ENCODE data around the gene DYNLL1.

DYNLL1 gene

DNA sequence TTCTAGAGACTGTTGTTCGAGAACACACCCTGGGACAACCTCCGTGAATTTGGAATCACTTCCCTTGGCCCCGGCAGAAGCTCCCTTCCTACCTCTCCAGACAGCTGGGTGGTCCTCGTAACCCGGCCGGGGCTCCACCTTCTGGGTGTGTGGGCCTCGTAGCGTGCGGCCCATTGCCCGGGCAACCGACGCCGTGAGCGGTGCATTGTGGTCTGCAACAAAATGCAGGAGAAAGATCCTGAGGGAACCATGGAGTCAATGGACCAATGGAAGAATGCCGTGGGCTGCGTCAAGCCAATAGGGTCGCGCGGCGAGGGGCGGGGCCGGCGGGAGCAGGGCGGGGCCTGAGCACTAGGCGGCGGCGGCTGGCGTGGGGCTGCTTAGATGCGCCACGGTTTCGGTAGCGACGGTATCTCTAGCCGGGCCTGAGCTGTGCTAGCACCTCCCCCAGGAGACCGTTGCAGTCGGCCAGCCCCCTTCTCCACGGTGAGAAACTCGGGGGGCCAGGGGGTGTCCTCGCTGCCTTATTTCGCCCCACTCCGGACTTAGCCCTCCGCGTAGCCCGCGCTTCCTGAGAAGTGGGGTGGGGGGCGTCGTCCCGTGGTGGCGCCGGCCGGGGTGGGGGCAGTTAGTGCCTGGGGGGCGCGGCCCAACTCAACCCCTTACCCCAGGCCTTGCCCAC lies at the start of gene DYNLL1:
Gene DYNLL1, plus strand, starts transcription at position 383 of the 682 bp plus-strand sequence. CDS start 309 bp downstream, outside the sequence.
- TF ChIP-seq, protein P1, sequence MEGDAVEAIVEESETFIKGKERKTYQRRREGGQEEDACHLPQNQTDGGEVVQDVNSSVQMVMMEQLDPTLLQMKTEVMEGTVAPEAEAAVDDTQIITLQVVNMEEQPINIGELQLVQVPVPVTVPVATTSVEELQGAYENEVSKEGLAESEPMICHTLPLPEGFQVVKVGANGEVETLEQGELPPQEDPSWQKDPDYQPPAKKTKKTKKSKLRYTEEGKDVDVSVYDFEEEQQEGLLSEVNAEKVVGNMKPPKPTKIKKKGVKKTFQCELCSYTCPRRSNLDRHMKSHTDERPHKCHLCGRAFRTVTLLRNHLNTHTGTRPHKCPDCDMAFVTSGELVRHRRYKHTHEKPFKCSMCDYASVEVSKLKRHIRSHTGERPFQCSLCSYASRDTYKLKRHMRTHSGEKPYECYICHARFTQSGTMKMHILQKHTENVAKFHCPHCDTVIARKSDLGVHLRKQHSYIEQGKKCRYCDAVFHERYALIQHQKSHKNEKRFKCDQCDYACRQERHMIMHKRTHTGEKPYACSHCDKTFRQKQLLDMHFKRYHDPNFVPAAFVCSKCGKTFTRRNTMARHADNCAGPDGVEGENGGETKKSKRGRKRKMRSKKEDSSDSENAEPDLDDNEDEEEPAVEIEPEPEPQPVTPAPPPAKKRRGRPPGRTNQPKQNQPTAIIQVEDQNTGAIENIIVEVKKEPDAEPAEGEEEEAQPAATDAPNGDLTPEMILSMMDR (IDR thresholded peaks at IDR 0.05), result no peak

DNA sequence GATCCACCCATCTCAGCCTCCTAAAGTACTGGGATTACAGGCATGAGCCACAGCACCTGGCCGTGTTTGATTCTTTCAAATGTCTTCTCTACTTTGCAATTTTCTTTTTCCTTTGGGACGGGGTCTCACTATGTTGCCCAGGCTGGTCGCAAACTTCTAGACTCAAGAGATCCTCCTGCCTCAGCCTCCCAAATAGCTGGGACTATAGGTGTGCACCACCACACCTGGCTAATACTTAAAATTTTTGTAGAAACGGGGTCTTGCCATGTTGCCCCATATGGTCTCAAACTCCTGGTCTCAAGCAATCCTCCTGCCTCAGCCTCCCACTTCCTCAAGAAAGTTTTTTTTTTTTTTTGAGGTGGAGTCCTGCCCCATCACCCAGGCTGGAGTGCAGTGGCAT lies 47.9 kb upstream of the DYNLL1 start:
- TF ChIP-seq, protein P1 (IDR thresholded peaks at IDR 0.05), result no peak

GRCh38 chr12:120453060-120453750 lies 42.7 kb upstream of the DYNLL1 start:
- TF ChIP-seq, protein P1 (IDR thresholded peaks at IDR 0.05), result no peak

GRCh38 chr12:120453977-120454376 lies 41.9 kb upstream of the DYNLL1 start:
- TF ChIP-seq, protein P1 (IDR thresholded peaks at IDR 0.05), result peak; percentile 73

DNA sequence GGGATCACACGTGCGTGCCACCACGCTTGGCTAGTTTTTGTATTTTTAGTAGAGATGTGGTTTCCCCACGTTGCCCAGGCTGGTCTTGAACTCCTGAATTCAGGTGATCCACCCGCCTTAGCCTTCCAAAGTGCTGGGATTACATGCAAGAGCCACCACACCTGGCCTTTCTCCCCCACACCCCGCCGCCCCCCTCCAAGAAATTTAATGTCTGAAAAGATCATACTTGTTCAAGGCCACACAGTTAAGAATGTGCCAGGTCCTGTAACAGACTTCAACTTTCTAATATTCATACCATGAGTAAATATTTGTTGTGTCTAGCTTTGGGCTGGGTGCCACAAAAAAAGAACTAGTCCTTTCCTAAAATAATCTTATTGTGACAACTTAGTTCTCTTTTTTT lies 40.6 kb upstream of the DYNLL1 start:
- TF ChIP-seq, protein P1 (IDR thresholded peaks at IDR 0.05), result no peak

DNA sequence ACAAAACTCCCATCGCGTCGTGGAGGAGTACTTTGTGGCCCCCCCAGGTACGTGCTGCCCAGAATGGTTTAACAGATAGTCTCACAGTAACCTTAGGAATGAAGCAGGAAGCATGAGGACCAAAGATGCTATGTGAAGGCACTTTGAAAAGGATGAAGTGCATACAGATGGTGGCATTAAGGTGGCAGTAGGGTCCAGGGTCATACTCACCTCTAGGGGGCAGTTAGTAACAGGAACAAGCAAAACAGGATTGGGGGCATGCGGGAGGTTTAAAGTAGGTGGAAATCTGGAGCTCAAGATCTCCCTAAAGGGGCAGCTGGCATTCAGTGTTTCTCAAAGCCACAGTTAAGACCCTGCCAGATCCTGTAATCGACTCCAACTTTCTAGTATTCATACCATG lies 38.8 kb upstream of the DYNLL1 start:
- TF ChIP-seq, protein P1 (IDR thresholded peaks at IDR 0.05), result peak; percentile 38

DNA sequence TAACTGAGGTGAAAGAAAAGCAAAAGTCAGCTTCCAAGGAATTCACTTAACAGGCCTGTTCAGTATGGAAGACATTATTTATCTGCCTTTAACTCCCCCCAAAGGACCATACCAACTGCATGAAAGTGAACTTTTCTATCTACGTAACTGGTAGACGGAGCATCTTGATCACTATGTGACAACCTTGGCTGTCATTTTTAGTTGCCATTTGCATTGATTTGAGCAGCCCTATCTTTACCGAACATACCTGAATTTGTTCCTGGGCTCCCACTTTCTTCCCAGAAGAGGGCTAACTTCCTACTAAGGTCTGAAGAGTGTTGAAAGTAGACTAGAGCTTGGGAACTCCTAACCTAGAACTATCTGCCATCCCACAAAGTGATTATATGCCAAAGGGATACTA lies 35.8 kb upstream of the DYNLL1 start:
- TF ChIP-seq, protein P1 (IDR thresholded peaks at IDR 0.05), result no peak
